Right renal cortex interstitium (tissue), 3 donors: ENCODE data around the gene PRSS8. TPM values are rescaled to one million over a fixed set of nuclear protein-coding genes. Genes with fewer than 3 reads are reported as not detected.
"Not testable (repeated sequence)": the region's sequence is repeated elsewhere in the genome, so short reads cannot be mapped to it uniquely, and the experiment has no call there.

ENCODE experiments used
- DNase-seq, 3 donors: peaks; one replicate each; pipeline ENCODE4 v3.0.0-alpha.2; 2013; ENCODE audit warnings: low read depth in 3 of 3, low spot score in 2 of 3
- polyA plus RNA-seq, 3 donors: library from polyadenylated mRNA; unstranded; fragments of 120-200 nt; gene quantifications; one replicate each; pipeline ENCODE4 v1.2.1, GENCODE V29; 2013; ENCODE audit not compliant: insufficient read length in 3 of 3

The PRSS8 gene
- 10 to 100 TPM; 48.9 to 59.4 (median 52.4) TPM for polyA plus RNA-seq

DNA sequence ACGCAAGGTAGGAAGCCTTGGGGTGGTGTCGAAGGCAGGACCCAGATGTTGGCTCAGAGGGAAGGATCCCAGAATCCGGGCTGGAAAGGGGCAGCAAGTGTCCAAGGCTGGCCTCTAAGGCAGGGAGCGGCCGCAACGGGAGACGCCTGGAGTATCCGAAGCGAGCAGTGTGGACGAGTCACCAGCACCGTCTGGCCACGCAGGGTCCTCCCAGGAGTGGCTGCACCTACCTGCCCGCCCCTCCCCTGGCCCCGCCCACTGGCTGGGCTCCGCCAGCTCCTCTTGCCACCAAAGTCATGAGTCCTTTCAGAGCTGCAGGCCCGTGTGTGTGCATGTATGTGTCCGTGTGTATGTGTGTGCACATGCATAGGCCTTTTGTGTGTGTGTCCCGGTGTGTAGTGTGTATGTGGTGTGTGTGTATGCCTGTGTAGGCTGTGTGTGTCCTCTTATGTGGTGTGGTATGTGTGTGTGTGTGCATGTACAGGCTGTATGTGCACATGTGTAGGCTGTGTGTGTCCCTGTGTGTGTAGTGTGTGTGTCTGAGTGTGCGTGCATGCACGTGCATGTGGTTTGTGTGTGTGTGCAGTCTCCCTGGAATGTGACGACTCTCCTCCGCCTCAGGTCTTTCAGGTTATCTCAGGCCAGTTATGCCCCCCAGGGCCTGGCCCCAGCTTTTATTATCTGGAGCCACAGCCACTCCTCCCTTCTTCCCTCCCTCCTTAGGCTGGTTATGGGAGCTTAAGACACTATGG, at the start of gene PRSS8:
TSS of gene PRSS8 (minus strand) at position 193 of the 752 bp plus-strand sequence. CDS start 229 bp downstream, outside the sequence.
- DNase-seq, result no peak

DNA sequence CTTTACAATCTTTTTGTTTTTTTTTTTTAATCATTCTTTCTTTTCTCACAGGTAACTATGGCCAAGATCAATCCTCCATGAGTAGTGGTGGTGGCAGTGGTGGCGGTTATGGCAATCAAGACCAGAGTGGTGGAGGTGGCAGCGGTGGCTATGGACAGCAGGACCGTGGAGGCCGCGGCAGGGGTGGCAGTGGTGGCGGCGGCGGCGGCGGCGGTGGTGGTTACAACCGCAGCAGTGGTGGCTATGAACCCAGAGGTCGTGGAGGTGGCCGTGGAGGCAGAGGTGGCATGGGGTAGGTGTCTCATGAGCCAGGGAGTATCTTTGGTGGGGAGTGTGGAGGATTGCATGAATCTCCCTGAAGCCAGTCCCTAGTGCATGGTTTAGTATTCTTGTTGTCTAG, 49.4 kb upstream of the PRSS8 start:
- DNase-seq, result no peak

DNA sequence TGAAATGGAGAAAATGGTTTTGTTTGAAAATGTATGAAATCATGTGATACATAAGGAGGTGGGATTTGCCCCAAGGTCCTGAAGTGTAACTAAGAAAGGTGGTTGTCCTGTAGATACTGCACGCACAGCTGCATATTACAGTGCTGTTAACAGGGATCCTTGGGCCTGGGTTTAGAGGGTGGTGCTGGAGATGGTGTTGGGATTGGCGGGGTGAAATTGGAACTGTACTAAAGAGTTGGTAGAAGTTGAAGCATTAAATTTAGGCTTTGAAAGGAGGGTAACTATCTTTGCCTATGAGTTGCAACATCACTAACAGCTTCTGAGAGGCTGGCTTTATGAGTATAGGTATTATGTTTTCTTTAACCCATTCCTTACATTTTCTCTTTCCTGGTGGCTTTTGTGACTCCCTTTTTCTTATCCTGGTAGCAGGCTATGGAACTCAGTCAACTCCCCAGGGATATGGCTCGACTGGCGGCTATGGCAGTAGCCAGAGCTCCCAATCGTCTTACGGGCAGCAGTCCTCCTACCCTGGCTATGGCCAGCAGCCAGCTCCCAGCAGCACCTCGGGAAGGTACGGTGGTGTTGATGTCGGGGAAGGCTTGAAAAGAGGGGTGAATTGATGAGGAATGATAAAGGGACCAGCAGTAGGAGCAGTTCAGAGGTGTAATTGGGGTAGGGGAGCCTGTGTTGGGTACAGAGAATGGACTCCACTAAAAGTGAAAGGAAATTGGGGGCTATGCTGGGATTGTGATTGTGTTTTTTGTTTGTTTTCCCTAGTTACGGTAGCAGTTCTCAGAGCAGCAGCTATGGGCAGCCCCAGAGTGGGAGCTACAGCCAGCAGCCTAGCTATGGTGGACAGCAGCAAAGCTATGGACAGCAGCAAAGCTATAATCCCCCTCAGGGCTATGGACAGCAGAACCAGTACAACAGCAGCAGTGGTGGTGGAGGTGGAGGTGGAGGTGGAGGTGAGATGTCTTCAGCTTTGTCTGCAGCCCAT, 48.2 kb upstream of the PRSS8 start:
- no peak for DNase-seq

DNA sequence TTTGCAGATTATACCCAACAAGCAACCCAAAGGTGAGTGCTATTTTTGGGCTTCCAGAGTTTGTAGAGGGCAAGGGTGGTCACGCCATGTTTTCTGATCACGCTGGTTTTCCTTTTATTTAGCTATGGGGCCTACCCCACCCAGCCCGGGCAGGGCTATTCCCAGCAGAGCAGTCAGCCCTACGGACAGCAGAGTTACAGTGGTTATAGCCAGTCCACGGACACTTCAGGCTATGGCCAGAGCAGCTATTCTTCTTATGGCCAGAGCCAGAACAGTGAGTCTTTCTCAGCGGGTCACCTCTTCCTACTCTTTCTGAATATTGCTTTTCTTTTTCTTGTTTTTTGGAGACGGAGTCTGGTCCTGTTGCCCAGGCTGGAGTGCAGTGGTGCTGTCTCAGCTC, 46.9 kb upstream of the PRSS8 start:
- DNase-seq, result no peak

DNA sequence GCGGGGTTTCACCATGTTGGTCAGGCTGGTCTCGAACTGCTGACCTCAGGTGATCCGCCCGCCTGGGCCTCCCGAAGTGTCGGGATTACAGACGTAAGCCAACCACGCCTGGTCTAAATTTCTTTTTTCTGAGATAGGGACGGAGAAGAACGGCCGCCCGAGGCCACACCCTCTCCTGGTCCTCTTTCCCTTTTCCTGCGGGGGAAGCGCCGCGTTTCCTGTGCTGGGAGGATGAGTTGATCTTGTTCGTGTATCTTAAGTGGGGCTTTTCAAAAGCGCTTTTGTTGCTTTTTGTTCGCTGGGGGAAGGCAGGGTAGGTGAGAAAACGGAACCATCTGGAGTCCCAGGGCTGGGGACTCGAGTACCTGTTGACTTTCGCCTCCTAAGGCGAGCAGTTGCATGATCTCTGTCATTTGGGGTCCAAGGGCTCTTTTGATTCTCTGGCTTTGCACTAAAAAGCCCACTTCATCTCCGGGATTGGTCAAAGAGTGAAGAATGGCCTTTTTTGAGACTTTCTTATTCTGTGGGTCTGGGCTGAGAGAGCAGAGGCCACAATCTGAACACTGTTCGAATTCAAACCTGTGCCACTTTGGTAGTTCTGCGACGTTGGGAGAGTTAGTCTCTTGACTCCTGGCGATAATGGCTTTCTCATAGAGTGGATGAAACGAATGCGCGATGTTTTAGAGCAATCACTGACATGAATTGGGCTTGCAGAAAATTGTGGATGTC, 45.7 kb upstream of the PRSS8 start:
- no peak for DNase-seq

DNA sequence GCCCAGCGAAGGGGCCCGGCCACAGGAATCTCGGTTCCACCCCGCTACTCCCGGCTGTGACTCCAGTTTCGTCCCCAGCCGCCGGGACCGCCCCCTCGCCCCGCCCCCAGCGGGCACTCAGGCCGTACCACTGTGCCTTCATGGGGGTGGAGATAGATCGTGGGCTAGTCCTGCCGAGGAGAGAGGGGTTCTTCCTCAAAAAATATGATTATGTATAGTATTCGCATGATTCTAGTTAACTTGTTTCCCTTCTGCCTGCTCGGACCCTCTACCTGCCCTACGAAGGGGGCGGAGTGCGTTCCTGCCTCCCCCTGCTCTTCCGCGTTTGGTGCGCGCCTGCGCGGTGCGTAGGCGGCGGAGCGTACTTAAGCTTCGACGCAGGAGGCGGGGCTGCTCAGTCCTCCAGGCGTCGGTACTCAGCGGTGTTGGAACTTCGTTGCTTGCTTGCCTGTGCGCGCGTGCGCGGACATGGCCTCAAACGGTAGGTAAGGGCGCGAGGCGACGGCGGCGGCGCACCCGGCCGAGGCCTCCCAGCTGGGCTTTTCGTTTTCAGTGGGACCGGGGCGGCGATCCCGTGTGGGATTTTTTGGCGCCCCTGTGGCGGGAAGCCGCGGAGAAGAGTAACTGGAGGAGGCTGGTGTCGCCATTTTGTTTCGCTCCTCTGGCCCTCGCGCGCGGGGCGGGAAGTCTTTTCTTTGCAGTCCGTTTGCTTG, 44.4 kb upstream of the PRSS8 start, which contains the start of gene FUS:
TSS of gene FUS (plus strand) at position 393 of the 713 bp plus-strand sequence. CDS start at position 469, 76 bp downstream.
- DNase-seq, result peak; percentile 85 to 93 (median 86)

DNA sequence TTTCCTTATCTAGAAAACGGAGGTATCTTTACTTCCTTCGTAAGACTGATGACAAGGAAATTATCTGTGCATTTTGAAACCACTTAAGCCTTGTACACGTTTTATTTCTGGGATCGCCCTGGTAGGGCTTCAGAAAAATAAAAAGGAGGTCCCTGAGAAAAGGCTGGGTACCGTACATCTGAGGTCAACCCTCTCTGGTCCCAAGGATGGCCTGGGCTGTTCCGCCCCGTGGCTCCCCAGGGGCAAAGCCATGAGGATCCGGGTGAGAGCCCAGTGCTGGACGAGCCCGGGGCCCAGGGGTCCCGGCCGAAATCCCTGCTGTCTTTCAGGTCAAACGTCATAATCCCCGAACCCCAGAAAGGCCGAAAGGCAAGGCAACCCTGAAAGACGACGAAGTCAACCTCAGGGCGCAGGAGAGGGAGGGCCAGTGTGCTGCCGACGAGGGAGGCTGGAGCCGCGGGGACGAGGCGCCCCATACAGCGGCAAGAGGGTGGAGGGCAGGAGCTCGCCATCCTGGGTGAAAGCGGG, 43.8 kb upstream of the PRSS8 start:
- DNase-seq, result no peak

DNA sequence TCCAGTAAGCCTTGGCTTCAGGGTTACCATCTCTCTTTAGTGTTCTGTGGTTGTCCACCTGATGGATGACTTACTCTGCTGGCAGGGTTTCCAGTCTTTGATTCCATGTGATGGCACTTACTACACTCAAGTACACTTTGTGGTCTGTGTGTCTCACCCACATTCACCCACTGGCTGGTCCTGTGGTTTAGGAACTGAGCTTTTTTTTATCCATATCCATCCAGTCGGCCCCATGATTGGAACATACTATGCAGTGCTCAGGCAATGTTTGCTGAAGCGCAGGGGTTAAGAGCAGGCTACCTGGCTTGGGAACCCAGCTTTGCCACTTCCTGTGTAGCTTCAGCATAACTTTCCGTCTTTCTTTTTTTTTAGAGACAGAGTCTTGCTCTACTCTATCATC, 41.6 kb upstream of the PRSS8 start:
- DNase-seq, result no peak

DNA sequence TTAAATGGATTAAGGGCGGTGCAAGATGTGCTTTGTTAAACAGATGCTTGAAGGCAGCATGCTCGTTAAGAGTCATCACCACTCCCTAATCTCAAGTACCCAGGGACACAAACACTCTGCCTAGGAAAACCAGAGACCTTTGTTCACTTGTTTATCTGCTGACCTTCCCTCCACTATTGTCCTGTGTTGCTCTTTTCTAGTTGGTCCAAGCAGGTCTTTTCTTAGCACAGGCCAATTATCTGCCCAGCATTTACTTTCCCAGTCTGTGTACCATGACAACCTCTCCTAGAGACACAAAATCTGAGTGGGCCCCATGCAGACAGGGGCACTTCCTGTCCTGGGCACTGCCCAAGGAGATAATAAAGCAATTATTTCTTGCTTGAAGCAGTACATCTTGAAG, 34.5 kb upstream of the PRSS8 start:
- DNase-seq, result not testable (repeated sequence)

DNA sequence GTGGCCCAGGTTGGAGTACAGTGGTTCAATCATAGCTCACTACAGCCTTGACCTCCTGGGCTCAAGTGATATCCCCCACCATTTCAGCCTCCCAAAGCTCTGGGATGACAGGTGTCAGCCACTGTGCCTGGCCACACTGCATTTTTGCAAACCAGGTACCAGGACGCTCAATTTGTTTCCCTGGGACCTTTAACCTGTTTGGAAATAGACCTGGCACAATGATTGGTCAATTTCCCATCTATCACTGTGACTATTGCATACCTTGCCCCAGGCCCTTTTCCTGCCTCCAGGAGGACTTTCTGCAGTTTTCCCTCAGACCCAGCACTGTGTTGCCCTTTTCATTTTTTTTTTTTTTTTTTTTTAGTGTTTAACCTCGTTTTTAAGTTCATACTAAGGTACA, 33.3 kb upstream of the PRSS8 start:
- no peak for DNase-seq

DNA sequence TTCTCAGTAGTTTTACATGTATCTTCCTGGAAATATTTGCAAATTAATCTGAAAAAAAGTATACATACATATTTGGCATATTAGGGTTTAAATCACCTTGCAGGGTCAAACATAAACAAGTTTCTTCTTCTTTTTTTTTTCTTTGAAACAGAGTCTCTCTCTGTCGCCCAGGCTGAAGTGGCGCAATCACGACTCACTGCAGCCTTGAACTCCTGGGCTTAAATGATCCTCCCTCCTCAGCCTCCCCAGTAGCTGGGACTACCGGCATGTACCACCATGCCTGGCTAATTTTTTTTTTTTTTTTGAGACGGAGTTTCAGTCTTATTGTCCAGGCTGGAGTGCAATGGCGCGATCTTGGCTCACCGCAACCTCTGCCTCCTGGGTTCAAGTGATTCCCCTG, 31.8 kb upstream of the PRSS8 start:
- DNase-seq, result no peak

DNA sequence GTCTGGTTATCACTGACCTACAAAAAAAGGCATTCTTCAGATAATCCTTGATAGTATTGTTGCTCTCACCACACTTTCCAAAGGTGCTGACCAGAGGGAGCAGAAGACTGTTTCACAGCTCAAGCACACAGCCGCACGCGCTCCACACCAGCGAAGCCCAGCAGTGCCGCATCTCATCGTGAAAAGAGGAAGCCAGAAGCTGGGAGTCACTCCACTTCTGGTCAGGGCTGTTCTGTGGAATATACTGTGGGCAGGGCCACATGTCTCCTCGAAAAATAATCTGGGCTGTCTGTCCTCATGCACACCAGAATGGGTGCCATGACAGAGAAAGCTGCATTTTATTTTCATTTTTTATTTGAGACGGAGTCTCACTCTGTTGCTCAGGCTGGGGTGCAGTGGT, 21.6 kb upstream of the PRSS8 start:
- no peak for DNase-seq

DNA sequence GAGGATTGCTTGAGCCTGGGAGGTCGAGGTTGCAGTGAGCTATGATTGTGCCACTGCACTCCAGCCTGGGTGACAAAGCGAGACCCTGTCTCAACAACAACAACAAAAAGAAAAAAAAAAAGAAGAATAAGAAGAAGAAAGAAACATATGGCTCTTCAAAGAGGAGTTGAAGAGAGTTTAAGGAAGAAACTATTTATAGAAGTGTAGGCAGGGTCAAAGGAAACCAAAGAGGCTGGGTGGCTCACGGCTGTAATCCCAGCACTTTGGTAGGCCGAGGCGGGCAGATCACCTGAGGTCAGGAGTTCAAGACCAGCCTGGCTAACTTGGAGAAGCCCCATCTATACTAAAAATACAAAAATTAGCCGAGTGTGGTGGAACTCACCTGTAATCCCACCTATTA, 15.4 kb upstream of the PRSS8 start:
- DNase-seq, result not testable (repeated sequence)

DNA sequence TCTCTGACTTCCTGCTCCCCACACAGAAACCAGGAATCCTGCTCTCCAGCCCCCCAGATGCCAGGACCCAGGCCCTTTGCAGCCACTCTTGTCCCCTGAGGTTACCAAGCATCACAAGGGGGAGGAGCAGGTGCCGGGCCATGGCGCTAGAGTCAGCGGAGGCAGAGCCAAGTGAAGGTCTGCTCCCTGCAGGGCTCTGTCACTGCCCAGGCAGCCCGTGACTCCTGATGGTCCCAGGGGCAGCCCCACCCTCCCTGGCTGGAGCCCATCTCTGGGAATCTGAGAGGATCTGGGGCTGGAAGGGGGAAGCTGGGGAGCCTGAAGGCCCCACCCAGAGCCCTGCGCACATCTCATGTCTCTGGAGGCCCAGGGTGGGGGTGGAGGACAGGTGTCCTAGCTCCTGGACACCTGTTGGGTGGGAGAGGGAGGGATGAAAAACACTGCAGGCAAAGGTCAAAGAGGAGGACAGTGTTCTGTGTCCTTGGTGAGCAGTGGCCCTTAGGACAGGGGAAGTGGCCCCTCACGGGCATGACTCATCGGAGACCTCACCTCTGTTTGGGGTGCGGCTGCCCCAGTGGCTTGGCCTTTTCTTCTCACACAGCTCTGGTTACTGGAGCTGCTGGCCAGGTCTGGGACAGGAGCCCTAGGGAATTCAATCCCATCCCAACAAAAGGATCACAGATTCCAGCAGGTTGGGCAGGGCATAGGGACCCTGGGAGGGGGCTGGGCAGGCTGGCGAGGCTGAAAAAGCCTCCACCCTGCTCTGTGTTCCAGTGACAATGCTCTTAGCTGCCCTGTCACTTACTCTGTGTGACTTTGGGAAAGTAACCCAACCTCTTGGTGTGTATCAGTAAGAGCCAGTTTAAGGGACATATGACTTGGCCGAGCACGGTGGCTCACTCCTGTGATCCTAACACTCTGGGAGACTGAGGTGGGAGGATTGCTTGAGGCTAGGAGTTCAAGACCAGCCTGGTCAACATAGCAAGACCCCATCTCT, 14.7 kb upstream of the PRSS8 start, which contains the start of gene PRSS36:
TSS of gene PRSS36 (minus strand) at position 173 of the 997 bp plus-strand sequence. CDS start at position 142, 31 bp downstream.
- no peak for DNase-seq

DNA sequence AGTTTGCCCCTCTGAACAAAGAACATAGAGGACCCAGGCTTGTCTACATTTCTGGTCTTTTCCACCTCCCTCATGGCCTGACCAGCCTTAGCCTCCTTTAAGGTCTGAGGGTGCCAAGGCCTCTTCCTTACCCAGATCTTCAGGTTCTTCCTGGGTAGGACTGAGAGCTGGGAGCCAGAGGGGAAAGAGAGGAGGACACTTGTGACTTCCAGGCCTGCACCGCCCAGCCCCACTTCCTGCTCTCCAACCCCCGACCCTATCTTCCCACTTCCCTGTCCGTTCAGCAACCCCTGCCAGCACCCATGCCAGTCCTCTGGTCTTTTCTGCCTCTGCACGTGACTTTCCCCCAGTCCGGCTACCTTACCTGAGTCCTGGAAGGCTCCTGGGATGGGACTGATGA, 13.8 kb upstream of the PRSS8 start:
- no peak for DNase-seq

DNA sequence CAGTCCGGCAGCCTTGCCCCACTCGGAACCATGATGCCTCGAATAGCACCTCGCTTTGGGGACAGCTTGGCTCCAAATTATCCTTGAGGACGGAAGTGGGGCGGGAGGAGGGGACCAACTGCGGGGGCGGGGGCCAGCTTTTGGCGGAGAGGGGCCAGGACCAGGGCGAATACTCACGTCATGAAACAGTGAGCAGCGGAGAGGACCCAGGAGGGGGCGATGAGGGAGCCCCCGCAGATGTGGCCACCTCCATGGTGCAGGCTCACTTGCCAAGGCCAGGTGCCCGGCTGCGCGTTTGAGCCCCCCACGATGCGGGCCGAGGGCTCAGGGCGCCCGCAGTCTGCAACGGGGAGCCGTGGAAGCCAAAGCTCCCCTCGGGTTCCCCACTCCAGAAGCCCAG, 13.4 kb upstream of the PRSS8 start:
- DNase-seq, result no peak

DNA sequence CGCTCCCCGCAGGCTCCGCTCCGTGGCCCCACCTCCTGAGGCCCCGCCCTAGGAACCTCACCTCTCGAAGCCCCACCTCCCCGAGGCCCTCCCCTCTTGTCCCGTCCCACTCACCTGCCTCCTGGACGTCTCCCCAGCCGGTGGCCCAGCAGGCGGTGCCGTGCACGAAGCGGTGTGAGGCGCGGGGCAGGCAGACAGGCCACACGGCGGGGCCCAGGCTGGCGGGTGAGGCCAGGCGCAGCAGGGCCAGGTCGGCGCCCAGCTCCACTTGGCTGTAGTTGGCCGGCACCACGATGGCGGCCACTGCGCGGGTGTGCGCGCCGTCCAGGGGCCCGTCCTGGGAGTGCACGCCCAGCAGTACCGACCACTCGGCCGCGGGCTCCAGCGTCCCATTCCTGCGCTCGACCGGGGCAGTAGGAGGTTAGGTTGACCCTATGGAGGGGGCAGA, 12.8 kb upstream of the PRSS8 start:
- no peak for DNase-seq

DNA sequence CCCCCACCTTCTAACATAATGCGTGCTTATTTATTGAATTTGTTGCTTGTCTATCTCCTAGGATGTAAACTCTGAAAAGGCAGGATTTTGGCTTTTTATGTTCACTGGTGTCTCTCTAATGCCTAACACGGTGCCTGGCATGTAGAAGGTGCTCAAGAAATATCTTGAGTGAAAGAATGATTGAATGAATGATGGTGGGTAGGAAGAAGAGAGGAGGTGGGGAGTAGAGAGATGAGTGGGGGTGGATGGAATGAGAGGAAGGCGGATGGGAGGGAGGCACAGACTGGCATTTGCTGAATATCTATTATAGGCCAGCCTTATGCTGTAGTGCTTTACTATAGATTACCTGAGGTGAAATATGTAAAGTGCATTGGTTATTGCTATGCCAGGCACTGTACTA, 12.0 kb upstream of the PRSS8 start:
- no peak for DNase-seq
